Testis (tissue), 2 donors: Measurements from ENCODE around the gene GRID2.

Experiments used
- POLR2A ChIP-seq: fragments of 450-650 bp; IDR thresholded peaks from one replicate; pipeline ENCODE4 v1.6.1; 2017; ENCODE audit warnings: antibody characterized with exemption, mild to moderate bottlenecking, moderate library complexity
- TF ChIP-seq, protein P1 (sequence below), 3 experiments: fragments of 450-650 bp in 2 of 3; fragments of 200-600 bp in 1 of 3; sonication (generic) in 1 of 3; IDR thresholded peaks; one replicate each; pipeline ENCODE4 v1.5.1; 2016 to 2019; ENCODE audit warnings: antibody characterized with exemption in 3 of 3, mild to moderate bottlenecking in 2 of 3, moderate library complexity in 1 of 3

DNA sequence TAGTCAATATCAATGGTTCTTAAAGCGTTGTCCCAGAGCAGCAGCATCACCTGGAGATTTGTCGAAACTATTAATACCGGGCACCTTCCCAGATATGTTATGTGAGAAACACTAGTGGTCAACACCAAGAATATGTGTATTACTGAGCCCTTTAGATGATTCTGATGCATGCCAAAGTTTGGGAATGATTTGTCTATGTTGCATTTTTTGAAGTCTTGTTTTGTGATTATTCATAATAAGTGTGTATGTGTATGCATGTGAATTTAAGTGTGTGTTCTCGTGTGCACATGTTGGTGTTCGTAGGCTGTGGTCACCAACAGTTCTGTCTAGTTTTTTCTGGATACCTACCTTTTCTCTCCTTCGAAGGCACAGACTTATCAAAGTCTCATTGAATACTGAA lies 749.4 kb downstream of the GRID2 start:
- no peak for TF ChIP-seq POLR2A
- TF ChIP-seq, protein P1, sequence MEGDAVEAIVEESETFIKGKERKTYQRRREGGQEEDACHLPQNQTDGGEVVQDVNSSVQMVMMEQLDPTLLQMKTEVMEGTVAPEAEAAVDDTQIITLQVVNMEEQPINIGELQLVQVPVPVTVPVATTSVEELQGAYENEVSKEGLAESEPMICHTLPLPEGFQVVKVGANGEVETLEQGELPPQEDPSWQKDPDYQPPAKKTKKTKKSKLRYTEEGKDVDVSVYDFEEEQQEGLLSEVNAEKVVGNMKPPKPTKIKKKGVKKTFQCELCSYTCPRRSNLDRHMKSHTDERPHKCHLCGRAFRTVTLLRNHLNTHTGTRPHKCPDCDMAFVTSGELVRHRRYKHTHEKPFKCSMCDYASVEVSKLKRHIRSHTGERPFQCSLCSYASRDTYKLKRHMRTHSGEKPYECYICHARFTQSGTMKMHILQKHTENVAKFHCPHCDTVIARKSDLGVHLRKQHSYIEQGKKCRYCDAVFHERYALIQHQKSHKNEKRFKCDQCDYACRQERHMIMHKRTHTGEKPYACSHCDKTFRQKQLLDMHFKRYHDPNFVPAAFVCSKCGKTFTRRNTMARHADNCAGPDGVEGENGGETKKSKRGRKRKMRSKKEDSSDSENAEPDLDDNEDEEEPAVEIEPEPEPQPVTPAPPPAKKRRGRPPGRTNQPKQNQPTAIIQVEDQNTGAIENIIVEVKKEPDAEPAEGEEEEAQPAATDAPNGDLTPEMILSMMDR (IDR thresholded peaks at IDR 0.05), result no peak
